Measurements from ENCODE around the gene MYO15A. TPM values are rescaled to one million over a fixed set of nuclear protein-coding genes. Genes with fewer than 3 reads are reported as not detected.

The MYO15A gene
- polyA plus RNA-seq, 1 donor (not counting 4 experiments of a cell fraction or from before 2014, with no cell fraction given), result 0.20 TPM

- H4K20me1 ChIP-seq (ENCODE audit: control insufficient read depth, extremely low read depth, insufficient read depth, low read length), result no peaks in the 10 kb centered on the region
- no peak for DNase-seq (ENCODE audit: low read depth, low spot score)
- no peak overlapping the region for H3K4me3 ChIP-seq (ENCODE audit: control insufficient read depth in 2 of 3, extremely low read depth in 1 of 3, insufficient read depth in 2 of 3, low read depth in 1 of 3, low read length in 3 of 3)
- no peak overlapping the region for H2AFZ ChIP-seq (ENCODE audit: control insufficient read depth, low read length)
- TF ChIP-seq, protein P1, sequence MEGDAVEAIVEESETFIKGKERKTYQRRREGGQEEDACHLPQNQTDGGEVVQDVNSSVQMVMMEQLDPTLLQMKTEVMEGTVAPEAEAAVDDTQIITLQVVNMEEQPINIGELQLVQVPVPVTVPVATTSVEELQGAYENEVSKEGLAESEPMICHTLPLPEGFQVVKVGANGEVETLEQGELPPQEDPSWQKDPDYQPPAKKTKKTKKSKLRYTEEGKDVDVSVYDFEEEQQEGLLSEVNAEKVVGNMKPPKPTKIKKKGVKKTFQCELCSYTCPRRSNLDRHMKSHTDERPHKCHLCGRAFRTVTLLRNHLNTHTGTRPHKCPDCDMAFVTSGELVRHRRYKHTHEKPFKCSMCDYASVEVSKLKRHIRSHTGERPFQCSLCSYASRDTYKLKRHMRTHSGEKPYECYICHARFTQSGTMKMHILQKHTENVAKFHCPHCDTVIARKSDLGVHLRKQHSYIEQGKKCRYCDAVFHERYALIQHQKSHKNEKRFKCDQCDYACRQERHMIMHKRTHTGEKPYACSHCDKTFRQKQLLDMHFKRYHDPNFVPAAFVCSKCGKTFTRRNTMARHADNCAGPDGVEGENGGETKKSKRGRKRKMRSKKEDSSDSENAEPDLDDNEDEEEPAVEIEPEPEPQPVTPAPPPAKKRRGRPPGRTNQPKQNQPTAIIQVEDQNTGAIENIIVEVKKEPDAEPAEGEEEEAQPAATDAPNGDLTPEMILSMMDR (optimal IDR thresholded peaks at IDR 0.05 in 1 of 3, IDR thresholded peaks at IDR 0.05 in 1 of 3, conservative IDR thresholded peaks at IDR 0.05 in 1 of 3; ENCODE audit: extremely low read depth in 1 of 3, insufficient read depth in 2 of 3, low read length in 3 of 3), result peak in 1 of 3 experiments; percentile 52
- no peak for TF ChIP-seq EZH2 (IDR thresholded peaks at IDR 0.05; ENCODE audit: low read length)
- H3K4me1 ChIP-seq (ENCODE audit: control insufficient read depth, extremely low read depth, insufficient read depth, low read length), result no peaks in the 10 kb centered on the region
- no peak for FAIRE-seq
- dilution Hi-C loops (cut with MboI; ENCODE audit: extremely low pct_ligation_motif_present, low sequenced_read_pairs), result no loop called here
- no peak overlapping the region for H3K4me2 ChIP-seq (ENCODE audit: control insufficient read depth, extremely low read depth, insufficient read depth, low read depth, low read length)
- no peaks in the 10 kb centered on the region for H3K9me3 ChIP-seq (ENCODE audit: control insufficient read depth, low read depth, low read length)
- no peak overlapping the region for H3K27ac ChIP-seq (ENCODE audit: control insufficient read depth, insufficient read depth, low read length)
- no peaks in the 10 kb centered on the region for H3K27me3 ChIP-seq (ENCODE audit: control insufficient read depth, extremely low read depth, insufficient read depth, low read length)
- no peak overlapping the region for H3K9ac ChIP-seq (ENCODE audit: control insufficient read depth, extremely low read depth, insufficient read depth, low read length)
- H3K9me1 ChIP-seq (ENCODE audit: control insufficient read depth, extremely low read depth, insufficient read depth, low read length), result no peaks in the 10 kb centered on the region
- no peaks in the 10 kb centered on the region for H3K79me2 ChIP-seq (ENCODE audit: control insufficient read depth, insufficient read depth, low read length)
- no peaks in the 10 kb centered on the region for H3K36me3 ChIP-seq (ENCODE audit: control insufficient read depth in 2 of 2, extremely low read depth in 1 of 2, insufficient read depth in 2 of 2, low read length in 2 of 2)
Measured at GRCh38 chr17:18166894-18167293, 58.3 kb downstream of the MYO15A start.

DNA sequence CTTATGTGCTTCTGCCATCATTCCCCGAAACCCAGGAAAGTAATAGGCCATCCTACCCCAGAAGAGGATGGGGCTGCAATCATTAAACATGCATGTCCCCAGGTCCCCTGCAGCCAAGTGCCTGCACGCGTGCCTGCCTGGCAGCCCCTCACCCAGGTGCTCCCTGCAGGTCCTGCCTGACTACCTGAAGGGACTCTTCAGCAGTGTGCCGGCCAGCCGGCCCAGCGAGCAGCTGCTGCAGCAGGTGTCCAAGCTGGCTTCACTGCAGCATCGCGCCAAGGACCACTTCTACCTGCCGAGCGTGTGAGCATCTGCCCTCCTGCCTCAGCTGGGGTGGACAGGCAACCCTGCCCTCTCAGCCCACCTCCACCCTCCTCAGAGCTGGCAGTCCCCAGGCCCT lies 58.9 kb downstream of the MYO15A start:
- H3K27me3 ChIP-seq (ENCODE audit: control insufficient read depth, extremely low read depth, insufficient read depth, low read length), result no peaks in the 10 kb centered on the region
- H3K9me3 ChIP-seq (ENCODE audit: control insufficient read depth, low read depth, low read length), result no peaks in the 10 kb centered on the region
- H2AFZ ChIP-seq (ENCODE audit: control insufficient read depth, low read length), result no peak overlapping the region
- dilution Hi-C loops (cut with MboI; ENCODE audit: extremely low pct_ligation_motif_present, low sequenced_read_pairs), result no loop called here
- no peak overlapping the region for H3K9ac ChIP-seq (ENCODE audit: control insufficient read depth, extremely low read depth, insufficient read depth, low read length)
- no peak overlapping the region for H3K4me3 ChIP-seq (ENCODE audit: control insufficient read depth in 2 of 3, extremely low read depth in 1 of 3, insufficient read depth in 2 of 3, low read depth in 1 of 3, low read length in 3 of 3)
- no peaks in the 10 kb centered on the region for H3K9me1 ChIP-seq (ENCODE audit: control insufficient read depth, extremely low read depth, insufficient read depth, low read length)
- no peaks in the 10 kb centered on the region for H3K4me1 ChIP-seq (ENCODE audit: control insufficient read depth, extremely low read depth, insufficient read depth, low read length)
- no peak overlapping the region for H3K27ac ChIP-seq (ENCODE audit: control insufficient read depth, insufficient read depth, low read length)
- no peaks in the 10 kb centered on the region for H3K79me2 ChIP-seq (ENCODE audit: control insufficient read depth, insufficient read depth, low read length)
- FAIRE-seq (no peak), DNase-seq (ENCODE audit: low read depth, low spot score) (no peak)
- TF ChIP-seq, protein P1 (optimal IDR thresholded peaks at IDR 0.05 in 1 of 3, IDR thresholded peaks at IDR 0.05 in 1 of 3, conservative IDR thresholded peaks at IDR 0.05 in 1 of 3; ENCODE audit: extremely low read depth in 1 of 3, insufficient read depth in 2 of 3, low read length in 3 of 3), result no peak
- TF ChIP-seq EZH2 (IDR thresholded peaks at IDR 0.05; ENCODE audit: low read length), result no peak
- no peaks in the 10 kb centered on the region for H3K36me3 ChIP-seq (ENCODE audit: control insufficient read depth in 2 of 2, extremely low read depth in 1 of 2, insufficient read depth in 2 of 2, low read length in 2 of 2)
- H3K4me2 ChIP-seq (ENCODE audit: control insufficient read depth, extremely low read depth, insufficient read depth, low read depth, low read length), result no peak overlapping the region
- H4K20me1 ChIP-seq (ENCODE audit: control insufficient read depth, extremely low read depth, insufficient read depth, low read length), result no peaks in the 10 kb centered on the region

Measured in keratinocyte (primary cell).